ENCODE data around the gene NUMA1.
A peak's percentile ranks its signal among the peaks of the same experiment; 100 is the strongest.

NUMA1 gene

GRCh38 chr11:71998061-71998460 lies 82.3 kb downstream of the NUMA1 start:
- no peak for DNase-seq

GRCh38 chr11:71997594-71997993 lies 82.7 kb downstream of the NUMA1 start:
- no peak for DNase-seq

GRCh38 chr11:71996946-71997345 lies 83.4 kb downstream of the NUMA1 start:
- no peak for DNase-seq

- no peak for DNase-seq
Observed at GRCh38 chr11:71996517-71996916, 83.8 kb downstream of the NUMA1 start.

GRCh38 chr11:71995726-71996291 lies 84.5 kb downstream of the NUMA1 start:
- no peak for DNase-seq

- DNase-seq: no peak
Observed at GRCh38 chr11:71994786-71995185, 85.6 kb downstream of the NUMA1 start.

- no peak for DNase-seq
Observed at GRCh38 chr11:71992136-71992730, 88.1 kb downstream of the NUMA1 start.

- DNase-seq: no peak
Observed at GRCh38 chr11:71991494-71991893, 88.8 kb downstream of the NUMA1 start.

- DNase-seq: no peak
Observed at GRCh38 chr11:71990701-71991100, 89.6 kb downstream of the NUMA1 start.

- DNase-seq: no peak
Observed at GRCh38 chr11:71988050-71988449, 92.3 kb downstream of the NUMA1 start.

GRCh38 chr11:71987521-71987920 lies 92.8 kb downstream of the NUMA1 start:
- DNase-seq: no peak

- peak; percentile 26 for DNase-seq
Observed at GRCh38 chr11:71986131-71986530, 94.2 kb downstream of the NUMA1 start.

- DNase-seq: no peak
Observed at GRCh38 chr11:71979602-71980001, 100.7 kb downstream of the NUMA1 start.

GRCh38 chr11:71979094-71979493 lies 101.2 kb downstream of the NUMA1 start:
- DNase-seq: no peak

- DNase-seq: peak; percentile 59
Observed at GRCh38 chr11:71977743-71978418, 102.5 kb downstream of the NUMA1 start.

- DNase-seq: no peak
Observed at GRCh38 chr11:71977090-71977489, 103.3 kb downstream of the NUMA1 start.

- no peak for DNase-seq
Observed at GRCh38 chr11:71976551-71976950, 103.8 kb downstream of the NUMA1 start.

- no peak for DNase-seq
Observed at GRCh38 chr11:71971680-71972079, 108.7 kb downstream of the NUMA1 start.

- no peak for DNase-seq
Observed at GRCh38 chr11:71964641-71965040, 115.7 kb downstream of the NUMA1 start.

- DNase-seq: no peak
Observed at GRCh38 chr11:71963468-71963867, 116.9 kb downstream of the NUMA1 start.

GRCh38 chr11:71962428-71963038 lies 117.8 kb downstream of the NUMA1 start:
- DNase-seq: peak; percentile 29

GRCh38 chr11:71955898-71956456 lies 124.4 kb downstream of the NUMA1 start:
- no peak for DNase-seq
